Mesothelial cell of epicardium (in vitro differentiated cells): ENCODE measurements around the gene OR2A14. TPM values are rescaled to one million over a fixed set of nuclear protein-coding genes. Genes with fewer than 3 reads are reported as not detected.
"Not testable (repeated sequence)": the region's sequence is repeated elsewhere in the genome, so short reads cannot be mapped to it uniquely, and the experiment has no call there.

Experiments used
- DNase-seq, 2 experiments: peaks; one replicate each; pipeline ENCODE4 v3.0.0; 2021; ENCODE audit warnings: low spot score in 2 of 2; ENCODE audit not compliant: unreplicated experiment in 2 of 2
- H3K27ac Mint-ChIP-seq: 2 replicates; pipeline ENCODE4 v1.8.0; 2021; ENCODE audit warnings: mixed read lengths
- H3K27me3 Mint-ChIP-seq: 2 replicates; pipeline ENCODE4 v1.8.0; 2021; ENCODE audit warnings: low read depth, mixed read lengths
- H3K36me3 Mint-ChIP-seq: 2 replicates; pipeline ENCODE4 v1.8.0; 2021; ENCODE audit warnings: mixed read lengths
- H3K4me1 Mint-ChIP-seq: 2 replicates; pipeline ENCODE4 v1.8.0; 2021; ENCODE audit warnings: mixed read lengths
- H3K4me3 Mint-ChIP-seq: 2 replicates; pipeline ENCODE4 v1.8.0; 2021; ENCODE audit warnings: mild to moderate bottlenecking, moderate library complexity, mixed read lengths
- H3K9me3 Mint-ChIP-seq: 2 replicates; pipeline ENCODE4 v1.8.0; 2021; ENCODE audit warnings: mixed read lengths
- CTCF ChIP-seq: fragments of 200-600 bp; sonication (generic); IDR thresholded peaks from one replicate; pipeline ENCODE4 v1.5.0; 2021; ENCODE audit warnings: antibody characterized with exemption; ENCODE audit not compliant: unreplicated experiment
- total RNA-seq: library from RNA; stranded (reverse); gene quantifications from 3 replicates; pipeline ENCODE4 v1.2.1, GENCODE V29; 2021

The OR2A14 gene
- total RNA-seq, 1 donor from 2014 or later: not detected

GRCh38 chr7:144158861-144159260 lies 35.9 kb downstream of the OR2A14 start:
- no peak for TF ChIP-seq CTCF
- Mint-ChIP-seq H3K9me3 (no peaks in the 10 kb centered on the region), H3K4me1 (no peaks in the 10 kb centered on the region), H3K27me3 (peaks cover 13% of the 10 kb centered on the region), H3K27ac (no peak overlapping the region), H3K4me3 (no peak overlapping the region), H3K36me3 (no peaks in the 10 kb centered on the region)
- no peak for DNase-seq

GRCh38 chr7:144164784-144165183 lies 41.8 kb downstream of the OR2A14 start:
- Mint-ChIP-seq H3K4me3 (no peak overlapping the region), H3K27me3 (peaks cover 7% of the 10 kb centered on the region), H3K4me1 (no peaks in the 10 kb centered on the region), H3K9me3 (peaks cover 4% of the 10 kb centered on the region), H3K36me3 (peaks cover 2% of the 10 kb centered on the region), H3K27ac (no peak overlapping the region)
- no peak for DNase-seq
- no peak for TF ChIP-seq CTCF

- not testable (repeated sequence) for H3K36me3 Mint-ChIP-seq, H3K4me3 Mint-ChIP-seq, DNase-seq
Measured at GRCh38 chr7:144171594-144172350, 48.8 kb downstream of the OR2A14 start.

GRCh38 chr7:144174613-144175012 lies 51.6 kb downstream of the OR2A14 start:
- DNase-seq: no peak
- Mint-ChIP-seq H3K27me3 (no peaks in the 10 kb centered on the region), H3K4me3 (no peak overlapping the region), H3K9me3 (peaks cover 14% of the 10 kb centered on the region), H3K4me1 (peaks cover 3% of the 10 kb centered on the region), H3K36me3 (no peaks in the 10 kb centered on the region), H3K27ac (no peak overlapping the region)
- no peak for TF ChIP-seq CTCF

More at GRCh38 chr7:144171594-144172350, 48.8 kb downstream of the OR2A14 start:
- not testable (repeated sequence) for H3K4me1 Mint-ChIP-seq, H3K27ac Mint-ChIP-seq, H3K27me3 Mint-ChIP-seq
- H3K9me3 Mint-ChIP-seq: peaks cover 14% of the 10 kb centered on the region

- H3K4me1 Mint-ChIP-seq, H3K4me3 Mint-ChIP-seq, H3K27me3 Mint-ChIP-seq, H3K9me3 Mint-ChIP-seq, H3K36me3 Mint-ChIP-seq, DNase-seq, H3K27ac Mint-ChIP-seq: not testable (repeated sequence)
Measured at GRCh38 chr7:144178380-144179164, 55.6 kb downstream of the OR2A14 start.

GRCh38 chr7:144179165-144179479 lies 56.1 kb downstream of the OR2A14 start:
- H3K27ac Mint-ChIP-seq, H3K36me3 Mint-ChIP-seq, H3K4me1 Mint-ChIP-seq, H3K27me3 Mint-ChIP-seq, H3K4me3 Mint-ChIP-seq, H3K9me3 Mint-ChIP-seq, DNase-seq: not testable (repeated sequence)

Other genes starting within 250 kb of the OR2A14 start
- 101 to 105 TPM (median 103 TPM) in 3 replicates for gene TCAF1, start 221.0 kb upstream of the OR2A14 start, total RNA-seq
- gene OR2F2, start 187.9 kb upstream of the OR2A14 start, total RNA-seq: not detected in 3 replicates
- 0.11 TPM in 1 of 3 replicates, not detected in the others for gene OR2F1, start 168.3 kb upstream of the OR2A14 start, total RNA-seq
- not detected in 3 replicates for gene OR6B1, start 122.9 kb upstream of the OR2A14 start, total RNA-seq
- not detected in 3 replicates for gene OR2A5, start 74.2 kb upstream of the OR2A14 start, total RNA-seq
- gene OR2A25, start 53.4 kb upstream of the OR2A14 start, total RNA-seq: not detected in 3 replicates
- gene OR2A12, start 36.9 kb upstream of the OR2A14 start, total RNA-seq: not detected in 3 replicates
- gene OR2A2, start 13.6 kb upstream of the OR2A14 start, total RNA-seq: not detected in 3 replicates
- 3.1 to 5.5 TPM (median 5.4 TPM) in 3 replicates for gene CTAGE4, start 60.3 kb downstream of the OR2A14 start, total RNA-seq
- 14.9 to 15.9 TPM (median 15.0 TPM) in 3 replicates for gene ARHGEF35, start 72.7 kb downstream of the OR2A14 start, total RNA-seq
- 0.09 to 0.50 TPM (median 0.22 TPM) in 3 replicates for gene OR2A42, start 116.4 kb downstream of the OR2A14 start, total RNA-seq
- 10.8 to 11.3 TPM (median 11.1 TPM) in 3 replicates for gene OR2A7, start 141.6 kb downstream of the OR2A14 start, total RNA-seq
- 4.5 to 6.4 TPM (median 6.2 TPM) in 3 replicates for gene CTAGE8, start 146.1 kb downstream of the OR2A14 start, total RNA-seq
- 0.24 to 0.27 TPM (median 0.27 TPM) in 3 replicates for gene OR2A1, start 189.2 kb downstream of the OR2A14 start, total RNA-seq
- gene ARHGEF5, start 232.2 kb downstream of the OR2A14 start, total RNA-seq: 35.9 to 37.6 TPM (median 37.4 TPM) in 3 replicates